ENCODE measurements around the gene VPS37C.
A peak's percentile ranks its signal among the peaks of the same experiment; 100 is the strongest.
"Not testable (repeated sequence)": the region's sequence is repeated elsewhere in the genome, so short reads cannot be mapped to it uniquely, and the experiment has no call there.

VPS37C gene

DNA sequence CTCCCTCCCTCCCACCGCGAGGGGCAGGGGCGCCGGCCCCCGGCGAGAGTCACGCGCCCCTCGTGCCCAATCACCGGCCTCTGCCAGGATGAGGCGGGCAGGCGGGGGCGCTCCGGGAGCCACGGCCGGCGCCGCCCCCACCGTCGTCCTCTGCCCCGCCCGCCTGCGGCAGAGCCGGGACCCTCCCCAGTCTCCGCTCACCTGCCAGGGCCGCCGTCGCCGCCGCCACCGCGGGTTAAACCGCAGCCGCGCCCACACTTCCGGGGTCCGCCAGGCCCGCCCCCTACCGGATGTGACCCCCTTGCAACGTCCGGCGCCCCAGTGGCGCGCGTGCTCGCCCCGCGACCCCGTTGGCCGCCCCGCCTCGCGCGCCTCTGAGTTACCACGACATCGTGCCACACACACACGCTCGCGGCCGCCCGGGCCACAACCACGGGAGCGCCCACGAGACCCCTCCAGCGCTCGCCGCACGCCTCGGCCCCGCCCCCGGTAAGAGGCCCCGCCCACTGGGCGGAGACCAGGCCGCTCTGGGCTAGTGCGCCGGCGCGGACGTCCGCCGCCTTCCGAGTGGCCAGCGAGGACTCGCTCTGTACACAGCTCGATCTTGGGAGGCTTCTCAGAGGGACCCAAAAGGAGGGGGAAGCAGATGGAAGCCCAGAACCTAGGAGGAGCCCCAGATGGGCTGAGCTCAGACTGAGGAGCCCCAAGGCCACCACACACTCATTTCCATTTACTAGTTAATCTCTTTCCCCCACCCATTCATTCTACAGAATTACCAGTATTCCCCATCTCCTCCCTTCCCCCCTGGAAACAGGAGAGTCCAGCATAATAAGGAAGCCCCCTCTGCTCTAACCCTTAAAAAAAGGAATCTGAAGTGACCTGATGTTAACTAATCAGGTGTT is at the start of gene VPS37C:
TSS of gene VPS37C (minus strand) at position 237 of the 902 bp plus-strand sequence. CDS start 22,597 bp downstream, outside the sequence.
- peak; percentile 86 to 92 for DNase-seq

GRCh38 chr11:61210629-61211028 is 49.4 kb upstream of the VPS37C start:
- DNase-seq, result not testable (repeated sequence)

GRCh38 chr11:61207636-61208310 is 46.5 kb upstream of the VPS37C start:
- DNase-seq, result not testable (repeated sequence)

- not testable (repeated sequence) for DNase-seq
Observed at GRCh38 chr11:61204502-61205059, 43.4 kb upstream of the VPS37C start.

GRCh38 chr11:61203873-61204272 is 42.6 kb upstream of the VPS37C start:
- DNase-seq, result not testable (repeated sequence)

DNA sequence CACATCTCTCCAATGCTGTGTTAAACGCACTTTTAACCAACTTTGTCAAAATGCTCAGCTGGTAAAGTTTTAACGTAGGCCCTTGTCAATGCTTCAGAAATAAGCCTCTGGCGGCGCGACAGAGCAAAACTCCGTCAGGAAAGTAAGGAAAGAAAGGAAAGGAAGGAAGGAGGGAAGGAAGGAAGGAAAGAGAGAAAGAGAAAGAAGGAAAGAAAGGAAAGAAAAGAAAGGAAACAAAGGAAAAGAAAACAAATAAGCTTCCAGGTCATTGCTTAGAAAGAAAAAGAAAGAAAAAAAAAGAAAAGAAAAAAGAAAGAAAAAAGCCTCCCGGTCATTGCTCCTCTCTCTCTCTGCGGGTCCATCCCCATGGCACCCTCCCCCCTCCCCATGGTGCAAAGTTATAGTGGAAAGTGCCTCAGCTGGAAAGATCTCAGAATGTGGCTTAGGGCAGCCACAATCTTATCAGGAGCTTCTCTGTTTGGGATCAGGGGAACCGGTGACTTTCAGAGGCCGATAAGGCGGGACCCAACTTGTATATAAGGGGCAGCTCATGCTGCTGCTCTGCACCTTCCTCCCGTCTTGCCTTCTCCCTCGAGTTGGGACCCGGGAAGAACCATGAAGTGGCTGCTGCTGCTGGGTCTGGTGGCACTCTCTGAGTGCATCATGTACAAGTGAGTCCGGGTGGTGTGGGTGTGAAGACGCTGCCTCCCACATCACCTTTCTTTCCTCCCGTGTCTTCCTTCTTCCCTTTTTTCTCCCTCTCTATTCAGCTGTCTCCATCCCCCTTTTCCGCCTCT is 41.9 kb upstream of the VPS37C start, which contains the start of gene PGA3:
TSS of gene PGA3 (plus strand) at position 566 of the 797 bp plus-strand sequence. CDS start at position 616, 50 bp downstream.
- DNase-seq, result not testable (repeated sequence)

- DNase-seq, result no peak
Observed at GRCh38 chr11:61201476-61201875, 40.2 kb upstream of the VPS37C start.

- no peak for DNase-seq
Observed at GRCh38 chr11:61198948-61199523, 37.8 kb upstream of the VPS37C start.

DNA sequence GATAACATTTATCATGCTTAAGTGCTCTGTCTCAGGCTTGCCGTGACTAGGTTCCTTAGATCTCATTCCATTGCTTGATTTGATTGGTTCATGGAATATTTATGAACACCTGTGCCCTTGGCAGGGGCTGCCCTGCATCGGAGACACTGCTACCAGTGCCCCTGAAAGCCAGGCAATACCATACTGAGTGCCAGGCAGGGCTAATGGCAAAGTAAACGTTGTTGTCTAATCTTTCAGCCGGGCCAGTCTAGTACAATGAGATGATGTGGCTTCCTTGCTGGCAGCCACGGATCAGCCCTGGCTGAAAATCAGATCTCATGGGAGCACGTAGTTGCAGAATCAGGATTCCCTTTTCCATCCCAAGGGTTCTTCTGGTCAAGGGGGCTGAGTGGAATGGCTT is 37.1 kb upstream of the VPS37C start:
- DNase-seq, result no peak

DNA sequence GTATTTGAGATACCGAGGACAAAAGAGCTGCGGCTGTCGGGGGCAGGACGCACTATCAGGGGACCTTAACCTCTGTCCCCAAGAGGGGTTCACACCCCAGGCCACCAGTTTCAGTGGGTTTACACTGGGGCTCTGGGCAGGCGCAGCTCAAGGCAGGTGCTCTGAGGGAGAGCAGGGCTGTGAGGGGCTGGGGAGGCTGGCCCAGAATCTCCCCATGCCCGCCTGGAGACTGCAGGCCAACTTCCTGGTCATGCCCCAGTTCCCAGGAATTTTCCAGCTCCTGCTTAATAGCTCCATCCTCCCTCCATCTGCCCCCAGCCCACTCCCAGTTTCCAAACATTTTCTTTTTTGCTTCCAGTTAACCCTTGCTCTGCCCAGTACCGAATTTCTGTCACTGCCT is 34.5 kb upstream of the VPS37C start:
- DNase-seq, result no peak

DNA sequence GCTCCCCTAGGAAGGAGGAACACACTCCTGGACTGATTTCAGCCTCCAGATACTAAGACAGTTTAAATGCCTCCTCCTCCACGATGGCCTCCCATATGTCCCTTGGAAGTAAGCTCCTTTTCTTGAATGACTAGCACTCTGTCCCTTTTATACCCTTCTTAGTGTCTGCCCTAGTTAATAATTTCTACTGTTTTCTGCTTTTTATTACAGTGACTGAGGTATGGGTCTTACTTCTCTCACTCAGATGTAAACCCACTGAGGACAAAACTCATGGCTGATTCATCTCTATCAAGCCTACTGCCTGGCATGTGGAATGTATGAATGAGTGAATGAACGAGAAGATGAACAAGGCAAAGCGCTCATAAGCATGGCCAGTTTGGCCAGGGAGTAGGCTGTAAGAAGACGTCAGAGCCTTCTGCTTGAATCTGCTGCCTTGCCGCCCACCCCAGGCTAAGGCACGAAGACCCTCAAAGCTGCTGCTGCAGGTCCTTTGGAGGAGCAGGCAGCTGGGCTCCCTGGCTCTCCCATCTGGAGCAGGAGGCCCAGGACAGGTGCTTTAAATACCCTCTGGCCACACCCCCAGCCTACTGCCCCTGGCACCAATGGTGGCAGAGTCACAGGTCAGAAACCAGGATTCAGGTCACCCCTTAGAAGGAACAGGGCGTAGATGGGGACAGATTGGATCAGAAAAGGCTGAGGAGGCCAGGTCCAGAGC is 33.9 kb upstream of the VPS37C start:
- peak in 1 of 2 experiments; percentile 8 for DNase-seq

- no peak for DNase-seq
Observed at GRCh38 chr11:61194169-61194671, 33.0 kb upstream of the VPS37C start.

DNA sequence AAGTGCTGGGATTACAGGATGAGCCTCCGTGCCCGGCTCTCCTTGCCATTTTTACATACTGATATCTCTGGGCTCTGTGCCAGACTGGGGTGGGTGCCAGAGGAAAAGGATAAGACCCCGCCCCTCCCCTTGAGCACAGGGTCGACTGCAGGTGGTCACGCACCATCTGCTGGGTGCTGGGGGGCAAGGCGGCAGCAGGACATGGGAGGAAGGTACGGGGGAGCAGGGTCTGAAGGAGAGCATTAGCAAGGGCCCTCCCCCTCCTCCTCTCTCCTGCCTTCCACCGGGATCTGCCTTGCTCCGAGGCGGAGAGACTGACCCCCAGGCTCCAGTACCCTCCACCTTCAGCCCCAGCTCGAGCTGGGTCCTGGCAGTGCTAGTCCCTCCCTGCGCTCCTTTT is 32.4 kb upstream of the VPS37C start:
- DNase-seq, result peak; percentile 92 to 96

GRCh38 chr11:61189933-61190332 is 28.7 kb upstream of the VPS37C start:
- DNase-seq, result no peak

GRCh38 chr11:61187505-61188130 is 26.4 kb upstream of the VPS37C start:
- DNase-seq, result peak; percentile 42 to 86

DNA sequence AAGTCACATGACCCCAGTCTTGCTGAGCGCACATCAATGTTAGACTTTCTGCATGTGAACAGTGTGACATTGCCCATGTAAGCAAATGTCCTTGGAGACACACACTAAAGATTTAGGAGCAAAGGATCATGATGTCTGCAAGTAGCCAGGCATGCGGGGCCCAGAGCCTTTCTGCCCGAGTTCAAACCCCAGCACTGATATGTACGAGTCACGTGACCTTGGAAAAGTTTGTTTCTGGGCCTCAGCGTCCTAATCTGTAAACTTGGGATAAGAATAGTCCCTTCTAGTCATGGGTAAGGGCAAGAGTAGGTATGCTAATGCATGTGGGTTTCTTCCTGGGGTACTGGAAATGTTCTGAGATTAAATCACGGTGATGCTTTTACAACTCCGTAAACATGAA is 25.3 kb upstream of the VPS37C start:
- DNase-seq, result no peak

DNA sequence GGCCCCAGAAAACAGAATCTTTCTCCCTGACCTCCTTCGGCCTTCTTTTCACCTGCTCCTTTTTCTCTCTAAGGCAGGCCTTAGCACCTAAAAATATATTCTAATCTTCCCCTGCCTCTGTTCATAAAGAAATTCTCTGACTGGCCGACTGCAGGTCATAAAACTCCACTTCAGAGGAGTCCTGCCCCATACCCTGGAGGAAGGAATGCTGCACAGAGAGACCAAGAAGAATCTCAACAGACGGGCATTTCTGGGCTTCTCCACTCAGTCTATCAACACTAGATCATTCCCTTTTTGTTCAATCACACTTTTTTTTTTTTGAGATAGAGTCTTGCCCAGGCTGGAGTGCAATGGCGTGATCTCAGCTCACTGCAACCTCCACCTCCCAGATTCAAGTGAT is 22.4 kb upstream of the VPS37C start:
- DNase-seq, result no peak

DNA sequence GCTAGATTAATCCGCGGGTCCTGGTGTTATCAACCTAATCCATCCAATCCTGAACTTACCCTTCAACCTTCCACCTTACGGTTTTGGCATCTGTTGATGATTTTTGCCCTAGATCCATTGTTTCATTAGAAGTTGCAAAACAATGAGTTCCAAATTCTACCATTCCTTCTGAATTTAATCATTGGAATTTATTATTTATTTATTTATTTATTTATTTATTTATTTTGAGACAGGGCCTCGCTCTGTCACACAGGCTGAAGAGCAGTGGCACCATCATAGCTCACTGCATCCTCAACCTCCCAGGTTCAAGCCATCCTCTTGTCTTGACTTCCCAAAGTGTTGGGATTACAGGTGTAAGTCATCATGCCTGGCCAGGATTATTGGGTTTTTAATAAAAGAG is 20.3 kb upstream of the VPS37C start:
- no peak for DNase-seq

GRCh38 chr11:61180205-61180604 is 19.0 kb upstream of the VPS37C start:
- not testable (repeated sequence) for DNase-seq

- no peak for DNase-seq
Observed at GRCh38 chr11:61176446-61176845, 15.2 kb upstream of the VPS37C start.

GRCh38 chr11:61174949-61175348 is 13.7 kb upstream of the VPS37C start:
- no peak for DNase-seq

Measured in NCI-H524 (cell line).